ENCODE data around the gene SPRN. TPM values are rescaled to one million over a fixed set of nuclear protein-coding genes. Genes with fewer than 3 reads are reported as not detected.

The SPRN gene
- total RNA-seq, 1 donor from 2014 or later, result 0.12 TPM

- DNase-seq (ENCODE audit: low spot score, unreplicated experiment), result no peak
- Mint-ChIP-seq H3K4me3 (ENCODE audit: low read depth) (no peak overlapping the region), H3K9me3 (ENCODE audit: low read depth) (no peaks in the 10 kb centered on the region), H3K36me3 (ENCODE audit: insufficient read depth) (peaks cover 34% of the 10 kb centered on the region), H3K27ac (no peak overlapping the region), H3K27me3 (no peaks in the 10 kb centered on the region), H3K4me1 (ENCODE audit: low read depth) (peaks cover 4% of the 10 kb centered on the region)
- TF ChIP-seq, protein P1, sequence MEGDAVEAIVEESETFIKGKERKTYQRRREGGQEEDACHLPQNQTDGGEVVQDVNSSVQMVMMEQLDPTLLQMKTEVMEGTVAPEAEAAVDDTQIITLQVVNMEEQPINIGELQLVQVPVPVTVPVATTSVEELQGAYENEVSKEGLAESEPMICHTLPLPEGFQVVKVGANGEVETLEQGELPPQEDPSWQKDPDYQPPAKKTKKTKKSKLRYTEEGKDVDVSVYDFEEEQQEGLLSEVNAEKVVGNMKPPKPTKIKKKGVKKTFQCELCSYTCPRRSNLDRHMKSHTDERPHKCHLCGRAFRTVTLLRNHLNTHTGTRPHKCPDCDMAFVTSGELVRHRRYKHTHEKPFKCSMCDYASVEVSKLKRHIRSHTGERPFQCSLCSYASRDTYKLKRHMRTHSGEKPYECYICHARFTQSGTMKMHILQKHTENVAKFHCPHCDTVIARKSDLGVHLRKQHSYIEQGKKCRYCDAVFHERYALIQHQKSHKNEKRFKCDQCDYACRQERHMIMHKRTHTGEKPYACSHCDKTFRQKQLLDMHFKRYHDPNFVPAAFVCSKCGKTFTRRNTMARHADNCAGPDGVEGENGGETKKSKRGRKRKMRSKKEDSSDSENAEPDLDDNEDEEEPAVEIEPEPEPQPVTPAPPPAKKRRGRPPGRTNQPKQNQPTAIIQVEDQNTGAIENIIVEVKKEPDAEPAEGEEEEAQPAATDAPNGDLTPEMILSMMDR (IDR thresholded peaks at IDR 0.05; ENCODE audit: unreplicated experiment), result no peak
Measured at GRCh38 chr10:133401981-133402725, 22.3 kb downstream of the SPRN start.

GRCh38 chr10:133401500-133401899, 22.9 kb downstream of the SPRN start:
- DNase-seq (ENCODE audit: low spot score, unreplicated experiment), result no peak
- Mint-ChIP-seq H3K36me3 (ENCODE audit: insufficient read depth) (peaks cover 30% of the 10 kb centered on the region), H3K4me1 (ENCODE audit: low read depth) (peaks cover 4% of the 10 kb centered on the region), H3K4me3 (ENCODE audit: low read depth) (no peak overlapping the region), H3K27me3 (no peaks in the 10 kb centered on the region), H3K9me3 (ENCODE audit: low read depth) (no peaks in the 10 kb centered on the region), H3K27ac (no peak overlapping the region)
- TF ChIP-seq, protein P1 (IDR thresholded peaks at IDR 0.05; ENCODE audit: unreplicated experiment), result no peak

DNA sequence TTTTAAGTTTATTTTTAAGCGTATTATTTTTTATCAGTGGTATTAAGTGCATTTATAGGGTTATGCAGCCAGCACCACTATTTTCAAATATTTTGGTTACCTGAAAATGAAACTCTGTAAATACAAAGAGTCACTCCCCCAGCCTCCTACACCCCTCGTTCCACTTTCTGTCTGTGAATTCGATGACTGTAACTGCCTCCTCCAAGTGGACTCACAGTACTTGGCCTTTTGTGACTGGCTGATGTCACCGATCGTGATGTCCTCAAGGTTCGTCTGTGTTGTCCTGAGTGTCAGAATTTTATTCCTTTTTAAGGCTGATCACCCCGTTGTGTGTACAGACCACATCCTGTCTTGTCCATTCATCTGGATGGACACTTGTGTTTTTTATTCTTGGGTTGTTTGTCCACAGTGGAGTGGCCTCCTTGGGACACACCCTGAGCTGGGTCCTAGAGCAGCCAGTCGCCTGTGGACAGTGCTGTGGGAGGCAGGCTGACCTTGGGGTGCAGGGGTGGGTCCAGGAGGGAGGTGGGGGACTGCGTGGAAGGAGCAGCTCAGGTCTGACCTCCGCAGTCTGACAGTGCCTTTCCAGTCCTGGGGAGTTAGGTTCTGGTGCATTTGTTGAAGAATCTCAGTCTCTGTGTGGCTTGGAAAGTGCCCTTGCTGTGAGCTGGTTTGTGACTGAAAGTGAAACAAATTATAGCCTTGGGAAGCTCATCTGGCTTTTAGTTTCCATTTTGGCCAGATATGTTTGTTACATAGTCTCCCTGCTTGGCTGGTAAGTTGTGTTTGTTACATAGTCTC, 23.6 kb downstream of the SPRN start:
- Mint-ChIP-seq H3K4me1 (ENCODE audit: low read depth) (peaks cover 4% of the 10 kb centered on the region), H3K27me3 (no peaks in the 10 kb centered on the region), H3K9me3 (ENCODE audit: low read depth) (no peaks in the 10 kb centered on the region), H3K27ac (no peak overlapping the region), H3K36me3 (ENCODE audit: insufficient read depth) (peaks cover 25% of the 10 kb centered on the region), H3K4me3 (ENCODE audit: low read depth) (no peak overlapping the region)
- TF ChIP-seq, protein P1 (IDR thresholded peaks at IDR 0.05; ENCODE audit: unreplicated experiment), result no peak
- no peak for DNase-seq (ENCODE audit: low spot score, unreplicated experiment)

- Mint-ChIP-seq H3K27me3 (no peaks in the 10 kb centered on the region), H3K4me3 (ENCODE audit: low read depth) (no peak overlapping the region), H3K4me1 (ENCODE audit: low read depth) (peaks cover 8% of the 10 kb centered on the region), H3K36me3 (ENCODE audit: insufficient read depth) (peaks cover 12% of the 10 kb centered on the region), H3K9me3 (ENCODE audit: low read depth) (no peaks in the 10 kb centered on the region), H3K27ac (no peak overlapping the region)
- TF ChIP-seq, protein P1 (IDR thresholded peaks at IDR 0.05; ENCODE audit: unreplicated experiment), result no peak
- DNase-seq (ENCODE audit: low spot score, unreplicated experiment), result no peak
Measured at GRCh38 chr10:133399123-133399601, 25.3 kb downstream of the SPRN start.

DNA sequence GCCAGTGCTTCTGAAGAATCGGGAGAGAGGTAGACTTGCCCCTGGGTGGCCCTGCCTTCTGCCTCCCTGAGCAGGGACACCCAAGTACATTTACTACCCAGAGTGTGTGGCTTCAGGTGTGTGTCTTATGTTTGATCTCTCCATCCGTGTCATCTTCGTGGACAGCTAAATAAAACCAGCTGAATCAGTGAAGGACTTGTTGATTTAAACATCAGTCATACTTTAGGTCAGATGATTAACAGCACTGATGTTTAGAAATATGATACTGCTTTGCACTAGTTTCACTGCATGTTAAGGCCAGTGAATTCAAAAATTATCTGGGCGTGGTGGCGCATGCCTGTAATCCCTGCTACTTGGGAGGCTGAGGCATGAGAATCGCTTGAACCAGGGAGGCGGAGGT, 26.5 kb downstream of the SPRN start:
- H3K27me3 Mint-ChIP-seq, result no peaks in the 10 kb centered on the region
- H3K4me3 Mint-ChIP-seq (ENCODE audit: low read depth), result no peak overlapping the region
- H3K9me3 Mint-ChIP-seq (ENCODE audit: low read depth), result no peaks in the 10 kb centered on the region
- TF ChIP-seq, protein P1 (IDR thresholded peaks at IDR 0.05; ENCODE audit: unreplicated experiment), result no peak
- peaks cover 6% of the 10 kb centered on the region for H3K36me3 Mint-ChIP-seq (ENCODE audit: insufficient read depth)
- no peak overlapping the region for H3K27ac Mint-ChIP-seq
- DNase-seq (ENCODE audit: low spot score, unreplicated experiment), result no peak
- peaks cover 8% of the 10 kb centered on the region for H3K4me1 Mint-ChIP-seq (ENCODE audit: low read depth)
